Sigmoid colon (tissue), 7 donors: Measurements from ENCODE around the gene MVB12B. TPM values are rescaled to one million over a fixed set of nuclear protein-coding genes. Genes with fewer than 3 reads are reported as not detected.

Experiments
- DNase-seq: peaks from one replicate; pipeline ENCODE4 v3.0.0-alpha.2; 2019
- H3K27ac ChIP-seq, 4 donors: fragments of 200-600 bp; sonication (generic); one replicate each; pipeline ENCODE4 v1.5.1; 2016 to 2019; ENCODE audit warnings: mild to moderate bottlenecking in 1 of 4
- H3K27me3 ChIP-seq, 3 donors: fragments of 200-600 bp; sonication (generic); one replicate each; pipeline ENCODE4 v1.5.1; 2019; ENCODE audit warnings: mild to moderate bottlenecking in 1 of 3
- H3K36me3 ChIP-seq, 4 donors: fragments of 200-600 bp; sonication (generic); one replicate each; pipeline ENCODE4 v1.5.1; 2016 to 2019
- H3K4me1 ChIP-seq, 4 donors: fragments of 200-600 bp; sonication (generic); one replicate each; pipeline ENCODE4 v1.5.1; 2017 to 2019
- H3K4me3 ChIP-seq, 4 donors: fragments of 200-600 bp; sonication (generic); one replicate each; pipeline ENCODE4 v1.5.1; 2017 to 2019; ENCODE audit warnings: mild to moderate bottlenecking in 2 of 4, moderate library complexity in 1 of 4
- H3K9me3 ChIP-seq, 4 donors: fragments of 200-600 bp in 3 of 4; sonication (generic) in 3 of 4; one replicate each; pipeline versions ENCODE4 v1.5.1 to v1.6.1; 2013 to 2019
- EP300 ChIP-seq, 4 donors: sonication (generic); formaldehyde crosslinking; IDR thresholded peaks; one replicate each; pipeline ENCODE4 v1.6.1; 2017; ENCODE audit warnings: antibody characterized with exemption in 4 of 4
- POLR2A ChIP-seq, 2 donors: fragments of 450-650 bp; IDR thresholded peaks; one replicate each; pipeline ENCODE4 v1.6.1; 2016; ENCODE audit warnings: antibody characterized with exemption in 2 of 2, mild to moderate bottlenecking in 2 of 2, moderate library complexity in 2 of 2
- POLR2AphosphoS5 ChIP-seq, 4 donors: sonication (generic); formaldehyde crosslinking; IDR thresholded peaks; one replicate each; pipeline ENCODE4 v1.6.1; 2017; ENCODE audit warnings: antibody characterized with exemption in 4 of 4
- WGBS, 2 donors: extraction: QIAGEN DNeasy Blood & Tissue Kit; methylation state at CpG; one replicate each; pipeline ENCODE4 v1.1.7; 2013; 5-methylcytosine and 5-hydroxymethylcytosine counted together
- intact Hi-C: fragments of 100-400 bp; cut with DNase I; formaldehyde crosslinking; loops from one replicate; pipeline ENCODE4 v1.15.1; 2023
- polyA plus RNA-seq, 3 donors: library from polyadenylated mRNA; stranded (reverse); fragments of 200-250 nt; gene quantifications; one replicate each; pipeline ENCODE4 v1.2.3, GENCODE V29; 2013
- total RNA-seq, 4 donors: library from RNA; depleted of rRNA; stranded (reverse); fragments of >200 nt; gene quantifications; one replicate each; pipeline ENCODE4 v1.1.0, GENCODE V29; 2016
- TF ChIP-seq, protein P1 (sequence below), 4 experiments: fragments of 450-650 bp in 3 of 4; fragments of 200-600 bp in 1 of 4; IDR thresholded peaks; one replicate each; pipeline ENCODE4 v1.5.1; 2016 to 2019; ENCODE audit warnings: antibody characterized with exemption in 4 of 4, mild to moderate bottlenecking in 3 of 4, moderate library complexity in 2 of 4
- donor health status: healthy with polysubstance abuse.
- donor health status: Bipolar disorder and iron deficiency.
- donor health status: healthy.

The MVB12B gene
- total and polyA plus RNA-seq, 7 donors: 5.1 to 14.4 (median 12.2) TPM

DNA sequence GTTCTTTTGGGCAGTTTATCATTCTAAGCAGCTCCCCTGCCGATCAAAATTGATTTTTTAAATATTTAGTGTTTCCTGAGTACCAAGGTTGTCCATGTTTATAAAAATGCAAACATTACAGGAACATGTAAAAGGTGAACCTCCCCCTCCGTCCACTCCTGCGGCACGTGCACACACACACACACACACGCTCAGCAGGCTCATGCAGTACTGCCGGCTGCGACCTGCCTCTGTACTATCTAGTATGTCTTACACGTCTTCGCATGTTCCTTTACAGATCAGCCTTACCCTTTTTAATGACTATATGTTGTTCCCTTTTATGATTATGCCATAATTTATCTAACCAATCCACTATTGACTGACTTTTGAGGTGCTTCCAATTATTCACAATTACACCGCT, 165.3 kb downstream of the MVB12B start:
- Histone ChIP-seq H3K4me1 (no peaks in the 10 kb centered on the region), H3K4me3 (no peak overlapping the region), H3K27me3 (no peaks in the 10 kb centered on the region), H3K36me3 (peaks cover 0 to 3% (median 0%) of the 10 kb centered on the region in 4 donors), H3K27ac (no peak overlapping the region), H3K9me3 (no peaks in the 10 kb centered on the region)
- WGBS, 2 donors: 85 to 91% methylated on average over 10 of the region's 10 CpGs
- TF ChIP-seq EP300 (IDR thresholded peaks at IDR 0.05): no peak
- intact Hi-C loops: loop anchor here (5.0 kb wide), 1 partner anchor 190 kb away; no protein-coding TSS in a partner anchor
- no peak for DNase-seq

DNA sequence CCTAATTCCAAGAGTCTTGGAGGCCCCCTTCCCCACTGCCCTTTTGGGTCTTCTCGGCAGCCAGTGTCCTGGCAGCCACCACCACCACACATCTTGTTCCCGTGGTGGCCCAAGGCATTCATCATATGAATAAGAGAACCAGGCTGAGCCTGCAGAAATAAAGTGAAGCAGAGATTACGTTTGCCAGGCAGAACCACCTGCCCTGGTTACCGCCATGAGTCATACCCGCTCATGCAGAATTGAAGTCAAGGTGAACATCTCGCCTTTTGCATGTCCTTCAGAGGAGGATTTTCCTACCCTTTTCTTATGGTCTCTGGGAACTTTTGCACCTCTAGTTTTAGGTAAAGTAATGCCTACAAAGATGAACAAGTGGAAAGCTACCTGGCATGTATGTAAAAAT, 167.6 kb downstream of the MVB12B start:
- Histone ChIP-seq H3K27me3 (no peaks in the 10 kb centered on the region), H3K9me3 (no peaks in the 10 kb centered on the region), H3K4me3 (no peak overlapping the region), H3K36me3 (peaks cover 0 to 3% (median 0%) of the 10 kb centered on the region in 4 donors), H3K27ac (no peak overlapping the region), H3K4me1 (peaks cover 0 to 6% (median 4%) of the 10 kb centered on the region in 4 donors)
- intact Hi-C loops: loop anchor here (5.0 kb wide), 1 partner anchor 192 kb away; no protein-coding TSS in a partner anchor
- TF ChIP-seq EP300 (IDR thresholded peaks at IDR 0.05): no peak
- TF ChIP-seq POLR2A (IDR thresholded peaks at IDR 0.05): no peak
- TF ChIP-seq POLR2AphosphoS5 (IDR thresholded peaks at IDR 0.05): no peak
- TF ChIP-seq, protein P1, sequence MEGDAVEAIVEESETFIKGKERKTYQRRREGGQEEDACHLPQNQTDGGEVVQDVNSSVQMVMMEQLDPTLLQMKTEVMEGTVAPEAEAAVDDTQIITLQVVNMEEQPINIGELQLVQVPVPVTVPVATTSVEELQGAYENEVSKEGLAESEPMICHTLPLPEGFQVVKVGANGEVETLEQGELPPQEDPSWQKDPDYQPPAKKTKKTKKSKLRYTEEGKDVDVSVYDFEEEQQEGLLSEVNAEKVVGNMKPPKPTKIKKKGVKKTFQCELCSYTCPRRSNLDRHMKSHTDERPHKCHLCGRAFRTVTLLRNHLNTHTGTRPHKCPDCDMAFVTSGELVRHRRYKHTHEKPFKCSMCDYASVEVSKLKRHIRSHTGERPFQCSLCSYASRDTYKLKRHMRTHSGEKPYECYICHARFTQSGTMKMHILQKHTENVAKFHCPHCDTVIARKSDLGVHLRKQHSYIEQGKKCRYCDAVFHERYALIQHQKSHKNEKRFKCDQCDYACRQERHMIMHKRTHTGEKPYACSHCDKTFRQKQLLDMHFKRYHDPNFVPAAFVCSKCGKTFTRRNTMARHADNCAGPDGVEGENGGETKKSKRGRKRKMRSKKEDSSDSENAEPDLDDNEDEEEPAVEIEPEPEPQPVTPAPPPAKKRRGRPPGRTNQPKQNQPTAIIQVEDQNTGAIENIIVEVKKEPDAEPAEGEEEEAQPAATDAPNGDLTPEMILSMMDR (IDR thresholded peaks at IDR 0.05): no peak
- DNase-seq: no peak
- WGBS, 2 donors: 93 to 94% methylated on average over 6 of the region's 6 CpGs

DNA sequence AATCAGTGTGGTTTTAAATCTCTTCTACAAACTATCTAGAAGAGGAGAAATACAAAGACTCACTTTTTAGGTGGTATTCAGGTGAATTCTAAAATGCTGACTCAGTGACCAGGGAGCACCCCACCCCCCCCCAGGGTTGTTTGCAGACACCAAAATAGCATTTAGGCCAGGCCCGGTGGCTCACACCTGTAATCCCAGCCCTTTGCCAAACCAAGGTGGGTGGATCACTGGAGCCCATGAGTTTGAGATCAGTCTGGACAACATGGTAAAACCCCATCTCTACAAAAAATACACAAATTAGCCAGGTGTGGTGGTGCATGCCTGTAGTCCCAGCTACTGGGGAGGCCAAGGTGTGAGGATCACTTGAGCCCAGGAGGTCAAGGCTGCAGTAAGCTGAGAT, 168.1 kb downstream of the MVB12B start:
- intact Hi-C loops: loop anchor here (5.0 kb wide), 2 partner anchors 192 to 288 kb away; no protein-coding TSS in a partner anchor

DNA sequence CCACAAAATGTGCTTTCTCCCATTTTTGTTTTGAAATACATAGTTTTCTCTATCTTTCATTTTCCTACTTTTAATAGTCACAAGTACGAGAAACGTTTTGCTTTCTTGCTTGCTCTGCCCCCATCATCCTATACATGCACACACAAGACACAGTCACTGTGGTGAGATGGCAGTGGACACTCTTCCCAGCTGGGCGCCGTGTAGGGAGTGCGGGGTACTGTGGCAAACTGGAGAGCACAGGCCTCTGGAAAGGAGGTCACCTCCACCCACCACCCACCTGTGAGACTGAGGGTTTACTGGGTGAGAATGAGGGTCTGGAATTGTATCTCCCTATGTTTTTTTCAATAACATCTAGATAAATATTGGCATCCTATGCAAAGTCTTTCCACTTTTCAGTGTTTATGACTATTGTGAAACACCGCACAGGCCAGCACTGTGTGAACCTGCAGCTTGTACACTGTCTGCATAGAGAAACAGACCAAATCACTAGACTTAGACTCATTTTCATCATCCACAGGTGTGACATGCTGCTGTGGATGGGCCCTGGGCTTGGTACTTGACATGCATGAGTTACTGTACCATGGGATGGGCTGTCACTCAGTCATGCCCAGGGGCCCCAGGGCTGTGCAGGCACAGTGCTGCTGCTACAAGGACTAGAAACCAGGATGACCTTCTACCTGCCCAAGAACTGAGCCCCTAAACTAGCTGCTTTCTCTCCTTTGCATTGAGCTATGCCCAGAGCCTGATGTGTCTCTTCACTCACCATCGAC, 169.0 kb downstream of the MVB12B start:
- Histone ChIP-seq H3K27me3 (no peaks in the 10 kb centered on the region), H3K4me3 (no peak overlapping the region), H3K27ac (no peak overlapping the region), H3K9me3 (no peaks in the 10 kb centered on the region), H3K36me3 (peaks cover 0 to 3% (median 0%) of the 10 kb centered on the region in 4 donors), H3K4me1 (peaks cover 0 to 18% (median 16%) of the 10 kb centered on the region in 4 donors)
- TF ChIP-seq, protein P1 (IDR thresholded peaks at IDR 0.05): no peak
- TF ChIP-seq POLR2A (IDR thresholded peaks at IDR 0.05) (no peak), POLR2AphosphoS5 (IDR thresholded peaks at IDR 0.05) (no peak), EP300 (IDR thresholded peaks at IDR 0.05) (no peak)
- no peak for DNase-seq
- intact Hi-C loops: loop anchor here (5.0 kb wide), 1 partner anchor 287 kb away; no protein-coding TSS in a partner anchor
- WGBS, 2 donors: 86 to 95% methylated on average over 7 of the region's 7 CpGs

More for the DNA sequence above, 168.1 kb downstream of the MVB12B start:
- WGBS, 2 donors: 85 to 90% methylated on average over 1 of the region's 1 CpG
- no peaks in the 10 kb centered on the region for H3K27me3 ChIP-seq
- H3K4me1 ChIP-seq: peaks cover 0 to 10% (median 8%) of the 10 kb centered on the region in 4 donors
- H3K4me3 ChIP-seq: no peak overlapping the region
- TF ChIP-seq, protein P1 (IDR thresholded peaks at IDR 0.05): no peak
- no peak for TF ChIP-seq EP300 (IDR thresholded peaks at IDR 0.05)
- TF ChIP-seq POLR2A (IDR thresholded peaks at IDR 0.05): no peak
- no peak for TF ChIP-seq POLR2AphosphoS5 (IDR thresholded peaks at IDR 0.05)
- no peak overlapping the region for H3K27ac ChIP-seq
- no peaks in the 10 kb centered on the region for H3K9me3 ChIP-seq
- H3K36me3 ChIP-seq: peaks cover 0 to 3% (median 0%) of the 10 kb centered on the region in 4 donors
- no peak for DNase-seq

DNA sequence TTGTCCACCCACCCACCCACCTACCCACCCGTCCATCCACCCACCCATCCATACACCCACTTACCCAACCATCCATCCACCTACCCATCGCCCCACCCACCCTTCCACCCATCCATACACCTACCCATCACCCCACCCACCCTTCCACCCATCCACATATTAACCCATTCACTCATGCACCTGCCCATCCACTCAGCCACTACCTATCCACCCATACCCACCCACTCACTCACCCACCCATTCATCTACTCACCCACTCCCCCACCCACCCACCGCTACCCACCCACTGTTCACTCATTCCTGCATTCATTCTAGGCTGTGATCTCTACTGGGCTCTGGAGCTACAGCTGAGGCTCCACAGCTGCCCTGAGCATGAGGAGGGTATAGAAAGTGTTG, 169.6 kb downstream of the MVB12B start:
- H3K27me3 ChIP-seq: no peaks in the 10 kb centered on the region
- DNase-seq: no peak
- 77 to 93% methylated on average over 3 of the region's 3 CpGs for WGBS, 2 donors
- H3K27ac ChIP-seq: no peak overlapping the region
- peaks cover 0 to 3% (median 0%) of the 10 kb centered on the region in 4 donors for H3K36me3 ChIP-seq
- peaks cover 0 to 23% (median 22%) of the 10 kb centered on the region in 4 donors for H3K4me1 ChIP-seq
- H3K9me3 ChIP-seq: no peaks in the 10 kb centered on the region
- intact Hi-C loops: loop anchor here (5.0 kb wide), 1 partner anchor 286 kb away; no protein-coding TSS in a partner anchor
- TF ChIP-seq EP300 (IDR thresholded peaks at IDR 0.05) (no peak), POLR2AphosphoS5 (IDR thresholded peaks at IDR 0.05) (no peak), POLR2A (IDR thresholded peaks at IDR 0.05) (no peak)
- TF ChIP-seq, protein P1 (IDR thresholded peaks at IDR 0.05): no peak
- no peak overlapping the region for H3K4me3 ChIP-seq
